A549 (cell line): ENCODE measurements around the gene VPS50. TPM values are rescaled to one million over a fixed set of nuclear protein-coding genes. Genes with fewer than 3 reads are reported as not detected.

ENCODE experiments used
- ATAC-seq, 2 experiments: fragments of 200-7000 bp in 1 of 2; fragments of >200 bp in 1 of 2; cut with Nextera tagmentation in 1 of 2; cut with Tn5 transposase in 1 of 2; 3 replicates each; pipeline versions ENCODE4 v1.8.0 to v1.9.1; 2018 to 2020; ENCODE audit warnings: mild to moderate bottlenecking in 1 of 2, moderate library complexity in 1 of 2
- CTCF ChIA-PET: fragments of 300-600 bp; sonication (Branson Sonifier 250); formaldehyde crosslinking; extraction: SDS; loops from one replicate; lab custom pipeline; 2021; ENCODE audit warnings: antibody characterized with exemption, inconsistent platforms; lab: Yijun Ruan, JAX
- POLR2A ChIA-PET: fragments of 350-600 bp; formaldehyde crosslinking; extraction: SDS; loops from one replicate; lab custom pipeline; 2021; ENCODE audit warnings: antibody characterized with exemption, inconsistent platforms; lab: Yijun Ruan, JAX
- DNase-seq, 2 experiments: peaks; one replicate each; pipeline versions ENCODE4 v3.0.0 to v3.0.0-alpha.2; 2011 to 2016; ENCODE audit warnings: low read depth in 1 of 2, low spot score in 1 of 2
- FAIRE-seq: peaks from 2 replicates; lab custom pipeline; 2011; peaks lifted over from hg19 to GRCh38; lab: Jason Lieb, UNC
- H3K27ac ChIP-seq, 2 experiments: fragments of >200 bp; sonication (Bioruptor Twin); formaldehyde crosslinking; 3 replicates each; pipeline ENCODE4 v1.5.1; 2016 to 2017
- H3K4me1 ChIP-seq: fragments of >200 bp; sonication (Bioruptor Twin); formaldehyde crosslinking; 3 replicates; pipeline ENCODE4 v1.6.1; 2016
- H3K4me2 ChIP-seq: fragments of >200 bp; sonication (Bioruptor Twin); formaldehyde crosslinking; 3 replicates; pipeline ENCODE4 v1.6.1; 2016
- H3K4me3 ChIP-seq: fragments of >200 bp; sonication (Bioruptor Twin); formaldehyde crosslinking; 3 replicates; pipeline ENCODE4 v1.5.1; 2016
- H3K9me3 ChIP-seq: fragments of >200 bp; sonication (Bioruptor Twin); formaldehyde crosslinking; 3 replicates; pipeline ENCODE4 v1.6.1; 2016
- BHLHE40 ChIP-seq: IDR thresholded peaks from 2 replicates; pipeline ENCODE4 v1.6.1; 2012; ENCODE audit warnings: low read depth, low read length, inconsistent platforms
- CBX2 ChIP-seq: fragments of 200-600 bp; sonication (generic); IDR thresholded peaks from 2 replicates; pipeline ENCODE4 v1.6.1; 2016; ENCODE audit warnings: low read depth, mild to moderate bottlenecking, borderline replicate concordance
- CBX8 ChIP-seq: fragments of 200-600 bp; sonication (generic); IDR thresholded peaks from 2 replicates; pipeline ENCODE4 v1.6.1; 2016
- EHF ChIP-seq: fragments of 250-450 bp; sonication (Bioruptor Pico); IDR thresholded peaks from 2 replicates; pipeline ENCODE4 v1.5.0; 2020; ENCODE audit warnings: mild to moderate bottlenecking
- EHMT2 ChIP-seq: fragments of 200-600 bp; sonication (generic); IDR thresholded peaks from 2 replicates; pipeline ENCODE4 v1.6.1; 2016; ENCODE audit warnings: antibody characterized with exemption, low read depth, mild to moderate bottlenecking, moderate library complexity
- ESRRA ChIP-seq: fragments of 150-350 bp; IDR thresholded peaks from 2 replicates; pipeline ENCODE4 v1.6.1; 2014; ENCODE audit warnings: mild to moderate bottlenecking, low read length, borderline replicate concordance
- FOSL2 ChIP-seq, 2 experiments: fragments of 450-650 bp in 1 of 2; fragments of >200 bp in 1 of 2; sonication (Bioruptor Twin) in 1 of 2; formaldehyde crosslinking; IDR thresholded peaks; 2 replicates each; pipeline versions ENCODE4 v1.5.0 to v1.6.1; 2016 to 2020; ENCODE audit warnings: mild to moderate bottlenecking in 1 of 2, moderate library complexity in 1 of 2
- FOXS1 ChIP-seq: fragments of 250-450 bp; sonication (Bioruptor Pico); IDR thresholded peaks from 2 replicates; pipeline ENCODE4 v1.5.0; 2020; ENCODE audit warnings: mild to moderate bottlenecking, moderate library complexity
- GATA3 ChIP-seq: IDR thresholded peaks from 2 replicates; pipeline ENCODE4 v1.6.1; 2012; ENCODE audit warnings: borderline replicate concordance
- HEYL ChIP-seq: fragments of 250-450 bp; sonication (Bioruptor Pico); IDR thresholded peaks from 2 replicates; pipeline ENCODE4 v1.8.0; 2021; ENCODE audit warnings: mild to moderate bottlenecking, moderate library complexity
- JUN ChIP-seq, 2 experiments: fragments of >200 bp; sonication (Bioruptor Twin); formaldehyde crosslinking; IDR thresholded peaks; 2 replicates in 1 of 2; 3 replicates in 1 of 2; pipeline ENCODE4 v1.6.1; 2016 to 2017
- MYC ChIP-seq: IDR thresholded peaks from 2 replicates; pipeline ENCODE4 v1.6.1; 2012; ENCODE audit warnings: mild to moderate bottlenecking, inconsistent platforms, low read length, improper control_type of control experiment, borderline replicate concordance
- NPAS2 ChIP-seq: fragments of 250-450 bp; sonication (Bioruptor Pico); IDR thresholded peaks from 2 replicates; pipeline ENCODE4 v1.8.0; 2022; ENCODE audit warnings: mild to moderate bottlenecking, moderate library complexity, borderline replicate concordance
- NR3C1 ChIP-seq: fragments of >200 bp; sonication (Bioruptor Twin); formaldehyde crosslinking; IDR thresholded peaks from 3 replicates; pipeline ENCODE4 v1.6.1; 2017
- PHF8 ChIP-seq: fragments of 200-600 bp; sonication (generic); IDR thresholded peaks from 2 replicates; pipeline ENCODE4 v1.6.1; 2016; ENCODE audit warnings: low read depth, mild to moderate bottlenecking, antibody characterized with exemption, moderate library complexity, borderline replicate concordance
- POLR2A ChIP-seq: IDR thresholded peaks from 2 replicates; pipeline ENCODE4 v1.6.1; 2012; ENCODE audit warnings: mild to moderate bottlenecking, low read length
- RAD21 ChIP-seq, 2 experiments: fragments of >200 bp in 1 of 2; sonication (Bioruptor Twin) in 1 of 2; formaldehyde crosslinking in 1 of 2; IDR thresholded peaks in 1 of 2; conservative IDR thresholded peaks in 1 of 2; 2 replicates in 1 of 2; 3 replicates in 1 of 2; pipeline ENCODE4 v1.6.1; 2012 to 2018; ENCODE audit warnings: inconsistent platforms in 1 of 2
- RFX5 ChIP-seq: fragments of 450-650 bp; IDR thresholded peaks from 2 replicates; pipeline ENCODE4 v1.7.1; 2014; ENCODE audit warnings: antibody characterized with exemption, mild to moderate bottlenecking, moderate library complexity
- RNF2 ChIP-seq: fragments of 200-600 bp; sonication (generic); IDR thresholded peaks from 2 replicates; pipeline ENCODE4 v1.6.1; 2016; ENCODE audit warnings: low read depth, mild to moderate bottlenecking, antibody characterized with exemption, moderate library complexity, borderline replicate concordance
- SMC3 ChIP-seq: fragments of >200 bp; sonication (Bioruptor Twin); formaldehyde crosslinking; IDR thresholded peaks from 3 replicates; pipeline ENCODE4 v1.6.1; 2018; ENCODE audit warnings: inconsistent platforms
- SREBF2 ChIP-seq: fragments of 450-650 bp; IDR thresholded peaks from 2 replicates; pipeline ENCODE4 v1.6.1; 2014; ENCODE audit warnings: mild to moderate bottlenecking, moderate library complexity
- TP53 ChIP-seq: fragments of 250-450 bp; sonication (Bioruptor Pico); IDR thresholded peaks from 2 replicates; pipeline ENCODE4 v1.5.0; 2021; ENCODE audit warnings: mild to moderate bottlenecking, moderate library complexity
- WGBS: methylation state at CpG from one replicate; pipeline ENCODE4 v1.1.6; 2017; ENCODE audit errors: missing lambda C conversion rate; 5-methylcytosine and 5-hydroxymethylcytosine counted together
- polyA plus RNA-seq, 4 experiments: library from polyadenylated mRNA; depleted of rRNA in 3 of 4; stranded (reverse); fragments of >200 nt; fragmentation: RNase III in 1 of 4; extraction: RNeasy Plus Mini Kit Qiagen cat#74134 plus additional on column Dnase treatment in 1 of 4; gene quantifications; 2 replicates in 3 of 4; 3 replicates in 1 of 4; pipeline ENCODE4 v1.2.3, GENCODE V29; 2011 to 2017
- TF ChIP-seq, protein P1 (sequence below): fragments of 450-650 bp; IDR thresholded peaks from 2 replicates; pipeline ENCODE4 v1.6.1; 2014; ENCODE audit warnings: antibody characterized with exemption
- TF ChIP-seq, protein P2 (sequence below): IDR thresholded peaks from 2 replicates; pipeline ENCODE4 v1.6.1; 2012
- TF ChIP-seq, protein P3 (sequence below): fragments of 250-450 bp; sonication (Bioruptor Pico); IDR thresholded peaks from 2 replicates; pipeline ENCODE4 v1.5.0; 2021; ENCODE audit warnings: mild to moderate bottlenecking, moderate library complexity, borderline replicate concordance

The VPS50 gene
- polyA plus RNA-seq, 2 of the 4 experiments (the other 2 are of a cell fraction): 8.9 to 19.0 TPM

DNA sequence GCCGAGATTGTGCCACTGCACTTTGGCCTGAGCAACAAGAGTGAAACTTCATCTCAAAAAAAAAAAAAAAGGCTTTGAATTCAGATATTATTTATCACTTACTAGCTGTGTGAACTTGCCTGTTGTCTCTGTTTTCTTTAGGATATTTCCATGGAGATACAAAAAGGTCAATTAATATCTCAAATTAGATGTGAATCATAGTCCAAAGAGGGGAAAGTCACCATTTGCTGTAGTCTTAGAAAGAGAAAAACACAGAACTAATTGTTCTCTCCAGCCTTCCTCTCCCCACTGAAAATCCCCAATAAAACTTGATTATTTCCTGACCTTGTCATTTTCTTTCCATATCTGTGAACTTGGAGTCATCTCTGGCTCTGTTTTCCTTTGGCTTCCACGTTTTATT is 27.1 kb upstream of the VPS50 start (continued):
- TF ChIP-seq POLR2A (no peak), PHF8 (no peak), RNF2 (no peak), EHF (CRISPR knock-in tag) (no peak), SREBF2 (no peak), FOSL2 (IDR thresholded peaks at IDR 0.05) (no peak), FOSL2 (CRISPR knock-in tag; IDR thresholded peaks at IDR 0.05) (no peak)

DNA sequence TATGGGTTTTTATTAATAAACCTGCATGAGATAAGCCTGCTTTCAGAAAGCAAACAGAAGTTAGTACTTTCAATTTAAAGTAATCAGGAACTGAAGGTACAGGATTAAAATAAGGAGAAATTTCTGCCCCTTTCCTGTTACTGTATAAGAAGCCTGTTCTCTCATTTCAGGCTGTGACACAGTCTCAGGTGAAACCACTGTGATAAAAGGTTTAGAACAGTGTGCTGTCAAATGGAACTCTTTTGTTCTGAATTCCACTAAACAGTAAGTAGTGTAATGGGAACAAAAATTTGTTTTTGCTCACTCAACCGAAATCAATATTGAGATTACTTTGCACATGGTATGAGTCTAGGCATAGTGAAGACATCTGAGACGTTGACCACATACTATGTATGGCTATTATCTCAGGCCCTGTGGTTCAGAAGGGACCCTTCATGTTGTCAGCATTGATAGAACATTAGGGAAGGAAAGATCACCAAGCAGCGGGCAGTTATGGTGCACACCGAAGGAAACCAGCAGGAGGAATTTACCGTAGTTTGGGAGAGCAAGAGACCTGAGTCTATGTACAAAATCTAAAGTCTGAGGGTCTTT is 20.8 kb upstream of the VPS50 start:
- H3K9me3 ChIP-seq: no peaks in the 10 kb centered on the region
- no peaks in the 10 kb centered on the region for H3K4me1 ChIP-seq
- DNase-seq (no peak), FAIRE-seq (no peak), ATAC-seq (no peak)
- H3K4me3 ChIP-seq: no peak overlapping the region
- ChIA-PET CTCF (no interaction called here), POLR2A (no interaction called here)
- H3K4me2 ChIP-seq: no peak overlapping the region
- whole genome bisulfite sequencing: 45% methylated on average over 5 of the region's 5 CpGs
- TF ChIP-seq CBX8 (no peak), GATA3 (no peak), RFX5 (no peak), TP53 (CRISPR knock-in tag) (no peak), BHLHE40 (no peak), CBX2 (no peak), FOSL2 (IDR thresholded peaks at IDR 0.05) (no peak), FOSL2 (CRISPR knock-in tag; IDR thresholded peaks at IDR 0.05) (no peak), SMC3 (no peak), JUN (IDR thresholded peaks at IDR 0.05) (no peak), RAD21 (conservative IDR thresholded peaks at IDR 0.05 in 1 of 2, IDR thresholded peaks at IDR 0.05 in 1 of 2) (no peak), NPAS2 (CRISPR knock-in tag) (no peak), FOXS1 (no peak), NR3C1 (no peak), EHMT2 (no peak), HEYL (CRISPR knock-in tag) (no peak)
- TF ChIP-seq, protein P1, sequence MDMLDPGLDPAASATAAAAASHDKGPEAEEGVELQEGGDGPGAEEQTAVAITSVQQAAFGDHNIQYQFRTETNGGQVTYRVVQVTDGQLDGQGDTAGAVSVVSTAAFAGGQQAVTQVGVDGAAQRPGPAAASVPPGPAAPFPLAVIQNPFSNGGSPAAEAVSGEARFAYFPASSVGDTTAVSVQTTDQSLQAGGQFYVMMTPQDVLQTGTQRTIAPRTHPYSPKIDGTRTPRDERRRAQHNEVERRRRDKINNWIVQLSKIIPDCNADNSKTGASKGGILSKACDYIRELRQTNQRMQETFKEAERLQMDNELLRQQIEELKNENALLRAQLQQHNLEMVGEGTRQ: no peak
- H3K27ac ChIP-seq: no peak overlapping the region

DNA sequence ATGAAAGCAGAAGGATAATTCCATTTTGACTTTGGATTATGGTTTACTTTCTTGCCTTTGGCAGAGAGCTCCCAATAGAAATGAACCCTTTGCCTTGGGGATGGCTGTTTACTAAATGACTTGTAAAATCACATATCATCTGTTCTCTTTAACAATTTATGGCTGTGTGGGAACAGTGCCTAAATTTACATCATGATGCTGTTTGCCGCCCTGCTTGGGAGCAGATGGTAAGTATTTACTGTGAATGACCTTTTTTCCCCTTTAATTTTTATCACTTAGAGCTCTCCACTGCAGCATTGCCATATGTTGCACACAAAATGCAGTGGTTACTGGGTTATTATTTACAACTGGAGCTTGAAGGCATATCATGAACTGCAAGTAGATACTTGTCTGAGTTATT is 19.3 kb upstream of the VPS50 start:
- no peak overlapping the region for H3K4me2 ChIP-seq
- ChIA-PET POLR2A (no interaction called here), CTCF (interaction anchor here (0.5 kb wide), 1 partner anchor 641 kb away, joined by 3 read pairs; no protein-coding TSS in a partner anchor)
- no peak for FAIRE-seq
- H3K27ac ChIP-seq: no peak overlapping the region
- TF ChIP-seq, protein P2, sequence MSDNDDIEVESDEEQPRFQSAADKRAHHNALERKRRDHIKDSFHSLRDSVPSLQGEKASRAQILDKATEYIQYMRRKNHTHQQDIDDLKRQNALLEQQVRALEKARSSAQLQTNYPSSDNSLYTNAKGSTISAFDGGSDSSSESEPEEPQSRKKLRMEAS: no peak
- no peak for TF ChIP-seq PHF8
- TF ChIP-seq ESRRA: no peak
- no peak for TF ChIP-seq MYC
- TF ChIP-seq, protein P3, sequence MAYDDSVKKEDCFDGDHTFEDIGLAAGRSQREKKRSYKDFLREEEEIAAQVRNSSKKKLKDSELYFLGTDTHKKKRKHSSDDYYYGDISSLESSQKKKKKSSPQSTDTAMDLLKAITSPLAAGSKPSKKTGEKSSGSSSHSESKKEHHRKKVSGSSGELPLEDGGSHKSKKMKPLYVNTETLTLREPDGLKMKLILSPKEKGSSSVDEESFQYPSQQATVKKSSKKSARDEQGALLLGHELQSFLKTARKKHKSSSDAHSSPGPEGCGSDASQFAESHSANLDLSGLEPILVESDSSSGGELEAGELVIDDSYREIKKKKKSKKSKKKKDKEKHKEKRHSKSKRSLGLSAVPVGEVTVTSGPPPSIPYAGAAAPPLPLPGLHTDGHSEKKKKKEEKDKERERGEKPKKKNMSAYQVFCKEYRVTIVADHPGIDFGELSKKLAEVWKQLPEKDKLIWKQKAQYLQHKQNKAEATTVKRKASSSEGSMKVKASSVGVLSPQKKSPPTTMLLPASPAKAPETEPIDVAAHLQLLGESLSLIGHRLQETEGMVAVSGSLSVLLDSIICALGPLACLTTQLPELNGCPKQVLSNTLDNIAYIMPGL (CRISPR knock-in tag): no peak
- H3K9me3 ChIP-seq: no peaks in the 10 kb centered on the region
- no peak for DNase-seq
- H3K4me3 ChIP-seq: no peak overlapping the region
- 6% methylated on average over 1 of the region's 1 CpG for WGBS
- no peak for ATAC-seq
- H3K4me1 ChIP-seq: no peaks in the 10 kb centered on the region
